Transverse colon (tissue), 3 donors: ENCODE measurements around the gene SIRT5.

Experiments
- CTCF ChIP-seq, 5 experiments: fragments of 200-600 bp in 3 of 5; fragments of 450-650 bp in 2 of 5; sonication (generic) in 3 of 5; IDR thresholded peaks; 1 replicate in 2 of 5; 2 replicates in 3 of 5; pipeline ENCODE4 v1.5.1; 2016 to 2017; ENCODE audit warnings: antibody characterized with exemption in 5 of 5, inconsistent platforms in 3 of 5, mild to moderate bottlenecking in 2 of 5, moderate library complexity in 1 of 5
- EP300 ChIP-seq: sonication (generic); formaldehyde crosslinking; IDR thresholded peaks from one replicate; pipeline ENCODE4 v1.6.1; 2017; ENCODE audit warnings: antibody characterized with exemption, low read depth

- TF ChIP-seq EP300 (no peak), CTCF (IDR thresholded peaks at IDR 0.05) (no peak)
Measured at GRCh38 chr6:13563009-13563408, 11.4 kb upstream of the SIRT5 start.
